ENCODE measurements around the gene NIN.

Gene NIN

GRCh38 chr14:50780393-50780792, 50.6 kb downstream of the NIN start:
- DNase-seq (ENCODE audit: insufficient read length) (no peak), FAIRE-seq (no peak)
- no peak for TF ChIP-seq POLR2A (IDR thresholded peaks at IDR 0.05; ENCODE audit: low read depth, low read length)
- TF ChIP-seq POLR2AphosphoS5 (IDR thresholded peaks at IDR 0.05; ENCODE audit: low read depth, low read length), result no peak
- no peak for TF ChIP-seq TAF1 (IDR thresholded peaks at IDR 0.05; ENCODE audit: borderline replicate concordance, low read depth, low read length)

- DNase-seq (ENCODE audit: insufficient read length) (no peak), FAIRE-seq (peak; percentile 17)
- TF ChIP-seq TAF1 (IDR thresholded peaks at IDR 0.05; ENCODE audit: borderline replicate concordance, low read depth, low read length), result no peak
- no peak for TF ChIP-seq POLR2AphosphoS5 (IDR thresholded peaks at IDR 0.05; ENCODE audit: low read depth, low read length)
- TF ChIP-seq POLR2A (IDR thresholded peaks at IDR 0.05; ENCODE audit: low read depth, low read length), result no peak
Measured at GRCh38 chr14:50778721-50779483, 52.1 kb downstream of the NIN start.

- DNase-seq (ENCODE audit: insufficient read length) (no peak), FAIRE-seq (no peak)
- TF ChIP-seq POLR2A (IDR thresholded peaks at IDR 0.05; ENCODE audit: low read depth, low read length), result no peak
- no peak for TF ChIP-seq POLR2AphosphoS5 (IDR thresholded peaks at IDR 0.05; ENCODE audit: low read depth, low read length)
- no peak for TF ChIP-seq TAF1 (IDR thresholded peaks at IDR 0.05; ENCODE audit: borderline replicate concordance, low read depth, low read length)
Measured at GRCh38 chr14:50776522-50776921, 54.4 kb downstream of the NIN start.

- FAIRE-seq, result no peak
Measured at GRCh38 chr14:50775357-50775756, 55.6 kb downstream of the NIN start.

GRCh38 chr14:50774542-50775267, 56.3 kb downstream of the NIN start:
- DNase-seq (ENCODE audit: insufficient read length) (no peak), FAIRE-seq (no peak)
- TF ChIP-seq POLR2A (IDR thresholded peaks at IDR 0.05; ENCODE audit: low read depth, low read length) (no peak), POLR2AphosphoS5 (IDR thresholded peaks at IDR 0.05; ENCODE audit: low read depth, low read length) (no peak), TAF1 (IDR thresholded peaks at IDR 0.05; ENCODE audit: borderline replicate concordance, low read depth, low read length) (no peak)

More at GRCh38 chr14:50775357-50775756, 55.6 kb downstream of the NIN start:
- no peak for DNase-seq (ENCODE audit: insufficient read length)
- no peak for TF ChIP-seq POLR2A (IDR thresholded peaks at IDR 0.05; ENCODE audit: low read depth, low read length)
- TF ChIP-seq TAF1 (IDR thresholded peaks at IDR 0.05; ENCODE audit: borderline replicate concordance, low read depth, low read length), result no peak
- no peak for TF ChIP-seq POLR2AphosphoS5 (IDR thresholded peaks at IDR 0.05; ENCODE audit: low read depth, low read length)

- FAIRE-seq (no peak), DNase-seq (ENCODE audit: insufficient read length) (no peak)
- no peak for TF ChIP-seq POLR2AphosphoS5 (IDR thresholded peaks at IDR 0.05; ENCODE audit: low read depth, low read length)
- TF ChIP-seq TAF1 (IDR thresholded peaks at IDR 0.05; ENCODE audit: borderline replicate concordance, low read depth, low read length), result no peak
- TF ChIP-seq POLR2A (IDR thresholded peaks at IDR 0.05; ENCODE audit: low read depth, low read length), result no peak
Measured at GRCh38 chr14:50773632-50774541, 57.1 kb downstream of the NIN start.

GRCh38 chr14:50772412-50772811, 58.5 kb downstream of the NIN start:
- DNase-seq (ENCODE audit: insufficient read length) (no peak), FAIRE-seq (no peak)
- TF ChIP-seq POLR2AphosphoS5 (IDR thresholded peaks at IDR 0.05; ENCODE audit: low read depth, low read length) (no peak), TAF1 (IDR thresholded peaks at IDR 0.05; ENCODE audit: borderline replicate concordance, low read depth, low read length) (no peak), POLR2A (IDR thresholded peaks at IDR 0.05; ENCODE audit: low read depth, low read length) (no peak)

- TF ChIP-seq POLR2A (IDR thresholded peaks at IDR 0.05; ENCODE audit: low read depth, low read length), result no peak
- no peak for TF ChIP-seq TAF1 (IDR thresholded peaks at IDR 0.05; ENCODE audit: borderline replicate concordance, low read depth, low read length)
- TF ChIP-seq POLR2AphosphoS5 (IDR thresholded peaks at IDR 0.05; ENCODE audit: low read depth, low read length), result no peak
- DNase-seq (ENCODE audit: insufficient read length), result no peak
- FAIRE-seq, result no peak
Measured at GRCh38 chr14:50770586-50770985, 60.4 kb downstream of the NIN start.

GRCh38 chr14:50769863-50770500, 61.0 kb downstream of the NIN start:
- FAIRE-seq, result no peak
- TF ChIP-seq TAF1 (IDR thresholded peaks at IDR 0.05; ENCODE audit: borderline replicate concordance, low read depth, low read length), result no peak
- TF ChIP-seq POLR2A (IDR thresholded peaks at IDR 0.05; ENCODE audit: low read depth, low read length), result no peak
- TF ChIP-seq POLR2AphosphoS5 (IDR thresholded peaks at IDR 0.05; ENCODE audit: low read depth, low read length), result no peak
- no peak for DNase-seq (ENCODE audit: insufficient read length)

GRCh38 chr14:50768680-50769079, 62.3 kb downstream of the NIN start:
- FAIRE-seq (no peak), DNase-seq (ENCODE audit: insufficient read length) (no peak)
- no peak for TF ChIP-seq POLR2A (IDR thresholded peaks at IDR 0.05; ENCODE audit: low read depth, low read length)
- no peak for TF ChIP-seq TAF1 (IDR thresholded peaks at IDR 0.05; ENCODE audit: borderline replicate concordance, low read depth, low read length)
- no peak for TF ChIP-seq POLR2AphosphoS5 (IDR thresholded peaks at IDR 0.05; ENCODE audit: low read depth, low read length)
